IPS-18c (cell line): Measurements from ENCODE around the gene H6PD.
A peak's percentile ranks its signal among the peaks of the same experiment; 100 is the strongest.

Experiments used
- H3K4me3 ChIP-seq: 2 replicates; pipeline ENCODE4 v1.7.0; 2013; ENCODE audit warnings: low read depth, mild to moderate bottlenecking, low read length, moderate library complexity; ENCODE audit not compliant: insufficient read depth
- H3K9me3 ChIP-seq: one replicate; pipeline ENCODE4 v1.6.1; 2013; ENCODE audit warnings: mild to moderate bottlenecking, low read length, moderate library complexity; ENCODE audit not compliant: control insufficient read depth, insufficient read depth

H6PD gene

DNA sequence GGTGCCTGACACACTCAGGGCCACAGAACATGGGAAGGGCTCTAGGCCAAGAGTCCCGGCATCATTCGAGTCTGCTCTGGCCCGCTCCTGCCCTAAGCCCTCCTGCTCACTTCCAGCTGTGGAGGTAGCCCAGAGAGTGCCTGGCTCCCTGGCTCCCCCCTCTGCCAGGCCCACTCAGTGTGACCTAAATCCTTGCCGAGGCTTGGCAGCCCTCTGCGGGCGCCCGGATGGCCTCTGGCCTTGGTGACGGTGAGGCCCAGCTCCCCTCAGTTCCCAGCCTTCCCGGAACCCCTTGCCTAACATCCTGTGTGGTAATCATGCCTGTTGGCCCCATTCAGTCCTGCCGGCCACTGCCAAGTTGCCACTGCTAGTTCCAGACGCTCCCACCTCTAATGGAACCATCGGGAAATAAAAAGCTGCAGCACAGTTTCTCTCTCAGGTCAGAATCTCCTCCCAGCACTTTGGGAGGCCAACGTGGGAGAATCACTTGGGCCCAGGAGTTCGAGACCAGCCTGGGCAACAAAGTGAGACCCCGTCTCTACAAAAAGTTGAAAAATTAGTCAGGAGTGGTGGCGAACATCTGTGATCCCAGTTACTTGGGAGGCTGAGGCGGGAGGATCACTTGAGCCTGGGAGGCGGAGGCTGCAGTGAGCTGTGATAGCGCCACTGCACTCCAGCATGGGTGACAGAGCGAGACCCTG is 1.2 kb upstream of the H6PD start:
- H3K9me3 ChIP-seq: no peaks in the 10 kb centered on the region
- H3K4me3 ChIP-seq: no peak overlapping the region

DNA sequence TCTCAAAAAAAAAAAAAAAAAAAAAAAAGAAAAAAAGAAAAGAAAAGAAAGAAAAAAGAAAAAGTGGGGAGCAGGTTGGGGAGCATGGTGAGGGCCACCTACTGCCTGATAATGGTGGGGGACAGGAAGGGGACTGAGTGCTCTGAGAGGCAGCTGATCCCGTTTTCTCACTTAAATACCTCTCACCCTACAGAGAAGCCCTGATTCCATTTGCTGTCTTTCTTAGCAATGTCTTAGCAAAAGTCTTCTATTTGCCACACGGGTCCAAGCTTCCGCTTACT is 692 bp upstream of the H6PD start:
- Histone ChIP-seq H3K9me3 (no peaks in the 10 kb centered on the region), H3K4me3 (no peak overlapping the region; the same call in 1 of the 2 replicates)

DNA sequence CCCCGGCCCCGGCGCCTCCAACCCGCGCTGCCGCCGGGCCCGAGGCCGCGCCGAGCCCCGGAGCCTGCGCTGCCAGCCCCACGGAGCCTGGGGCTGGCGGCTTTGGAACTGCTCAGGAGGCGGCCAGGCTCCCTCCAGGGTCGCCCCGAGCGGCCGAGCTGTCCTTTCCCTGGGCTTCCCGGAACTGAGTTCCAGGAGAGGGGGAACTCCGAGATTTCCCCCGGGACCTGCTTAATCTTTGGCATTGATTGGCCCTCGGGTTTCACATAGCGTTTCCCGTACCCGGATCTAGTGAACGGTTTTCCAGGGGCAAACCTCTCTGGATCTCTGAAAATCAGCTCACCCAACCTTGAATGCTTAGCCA is 504 bp downstream of the H6PD start:
- Histone ChIP-seq H3K9me3 (no peaks in the 10 kb centered on the region), H3K4me3 (peak overlapping the region; percentile 63)

DNA sequence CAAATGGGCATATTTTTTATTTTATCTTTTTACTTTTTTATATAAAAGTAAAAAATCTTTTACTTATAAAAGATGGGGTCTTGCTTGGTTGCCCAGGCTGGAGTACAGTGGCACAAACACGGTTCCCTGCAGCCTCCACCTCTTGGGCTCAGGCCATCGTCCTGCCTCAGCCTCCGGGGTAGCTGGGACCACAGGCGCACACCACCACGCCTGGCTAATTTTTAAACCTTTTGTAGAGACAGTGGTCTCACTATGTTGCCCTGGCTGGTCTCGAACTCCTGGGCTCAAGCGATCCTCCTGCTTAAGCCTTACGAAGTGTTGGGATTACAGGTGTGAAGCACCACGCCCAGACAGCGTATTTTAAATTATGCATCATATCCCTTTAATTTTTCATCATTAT is 986 bp downstream of the H6PD start:
- H3K9me3 ChIP-seq: no peaks in the 10 kb centered on the region

DNA sequence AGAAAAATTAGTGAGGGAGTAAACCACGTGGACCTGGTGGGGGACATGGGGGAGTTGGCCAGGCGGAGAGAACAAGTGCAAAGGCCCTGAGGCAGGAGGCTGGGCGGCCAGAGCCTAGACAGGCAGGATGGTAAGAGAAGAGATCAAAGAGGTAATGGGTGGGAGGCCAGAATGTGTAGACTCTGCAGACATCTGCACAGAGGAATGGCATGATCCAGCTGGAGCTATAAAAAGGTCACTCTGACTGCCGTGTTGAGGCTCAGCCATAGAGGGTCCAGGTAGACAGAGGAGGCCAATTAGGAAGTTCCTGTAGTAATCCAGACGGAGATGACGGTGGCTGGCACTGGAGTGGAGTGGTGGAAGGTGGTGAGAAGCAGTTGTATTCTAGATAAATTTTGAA is 3.6 kb downstream of the H6PD start:
- no peak overlapping the region for H3K4me3 ChIP-seq
- no peaks in the 10 kb centered on the region for H3K9me3 ChIP-seq

More for the DNA sequence above, 986 bp downstream of the H6PD start:
- H3K4me3 ChIP-seq: peak overlapping the region; percentile 63

DNA sequence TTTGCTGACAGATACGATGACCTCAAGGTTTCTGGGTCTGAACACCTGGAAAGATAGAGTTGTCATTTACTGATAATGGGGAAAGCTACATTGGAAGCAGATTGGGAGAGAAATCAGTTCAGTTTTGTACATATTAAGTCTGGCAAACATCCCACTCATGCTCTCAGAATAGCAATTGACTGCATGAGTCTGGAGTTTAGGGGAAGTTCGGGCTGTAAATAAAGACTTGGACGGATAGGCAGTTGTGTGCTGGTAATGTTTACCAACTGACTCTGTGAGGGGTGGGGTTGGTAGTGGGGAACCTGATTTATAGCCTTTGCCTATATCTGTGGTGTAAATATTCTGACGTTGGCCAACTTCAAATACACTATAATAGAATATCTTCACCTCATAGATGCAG is 4.0 kb downstream of the H6PD start:
- Histone ChIP-seq H3K4me3 (no peak overlapping the region), H3K9me3 (no peaks in the 10 kb centered on the region)

DNA sequence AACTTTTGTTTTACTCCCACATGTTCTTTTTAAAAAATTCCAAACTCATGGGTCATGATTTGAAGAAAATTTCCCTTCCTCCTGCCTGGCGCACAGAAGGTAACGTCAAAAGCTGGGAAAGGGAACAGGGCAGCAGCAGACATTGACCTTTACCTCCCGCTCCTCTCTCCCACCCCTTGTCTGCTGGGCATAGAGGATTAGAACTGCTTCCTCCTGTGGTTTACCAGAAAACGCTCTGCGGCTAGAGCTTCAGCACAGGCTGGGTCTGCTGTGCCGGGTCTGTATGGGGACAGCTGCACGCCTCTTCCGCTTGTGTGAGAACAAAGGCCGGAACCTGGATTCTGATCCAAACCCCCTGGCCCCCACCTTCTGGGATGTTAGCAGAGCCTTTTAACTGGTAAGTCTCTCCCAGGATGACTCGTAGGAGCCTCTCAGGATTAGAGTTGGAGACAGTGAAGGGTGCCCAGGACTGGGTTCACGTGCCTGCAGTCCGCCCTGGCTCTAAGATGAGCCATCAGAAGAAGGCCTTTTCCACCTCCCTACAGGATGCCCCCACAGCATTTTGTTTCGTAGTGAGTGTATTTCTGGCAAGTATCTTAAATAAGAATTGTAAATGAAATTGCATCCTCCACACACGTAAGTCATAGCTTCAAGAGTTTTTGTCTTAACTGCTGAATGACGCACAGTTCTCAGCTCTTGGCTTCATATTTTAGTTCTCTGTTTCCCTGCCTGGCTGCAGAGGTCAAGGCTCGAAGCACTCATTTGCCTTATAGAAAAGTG is 5.2 kb downstream of the H6PD start:
- no peaks in the 10 kb centered on the region for H3K9me3 ChIP-seq
- H3K4me3 ChIP-seq: no peak overlapping the region

DNA sequence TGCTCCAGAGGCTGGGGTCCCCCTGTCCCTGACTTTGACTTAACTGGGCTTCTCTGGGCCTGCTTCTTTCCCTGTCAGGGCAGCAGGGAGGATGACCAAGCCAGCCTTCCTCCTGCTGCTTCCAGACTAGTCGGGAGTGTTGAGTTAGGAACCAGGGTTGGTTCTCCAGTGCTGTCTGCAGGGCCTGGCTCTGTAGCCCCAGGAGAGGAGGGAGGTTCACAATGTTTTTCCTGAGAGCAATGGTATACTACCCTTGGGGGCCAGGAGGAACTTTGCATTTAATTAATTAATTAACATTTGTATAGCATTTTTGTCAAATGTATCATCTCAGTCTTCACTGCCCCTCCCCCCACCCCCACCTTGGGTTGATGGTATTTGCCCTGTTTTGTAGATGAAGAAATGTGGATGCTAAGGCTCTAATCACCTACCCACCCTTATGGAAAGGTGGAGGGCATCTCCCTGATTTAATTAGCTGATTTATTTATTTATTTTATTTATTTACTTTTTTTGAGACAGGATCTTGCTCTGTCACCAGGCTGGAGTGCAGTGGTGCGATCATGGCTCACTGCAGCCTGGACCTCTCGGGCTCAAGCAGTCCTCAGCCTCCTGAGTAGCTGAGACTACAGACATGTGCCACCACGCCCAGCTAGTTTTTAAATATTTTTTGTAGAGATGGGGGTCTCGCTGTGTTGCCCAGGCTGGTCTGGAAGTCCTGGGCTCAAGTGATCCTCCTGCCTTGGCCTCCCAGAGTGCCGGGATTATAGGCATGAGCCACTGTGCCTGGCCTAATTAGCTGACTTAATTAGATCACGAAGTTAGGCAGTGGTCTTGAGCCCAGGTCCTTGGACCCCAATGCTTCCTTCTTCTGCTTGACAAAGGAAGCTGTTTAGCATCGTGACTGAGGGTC is 6.6 kb downstream of the H6PD start:
- Histone ChIP-seq H3K9me3 (no peaks in the 10 kb centered on the region), H3K4me3 (no peak overlapping the region)

DNA sequence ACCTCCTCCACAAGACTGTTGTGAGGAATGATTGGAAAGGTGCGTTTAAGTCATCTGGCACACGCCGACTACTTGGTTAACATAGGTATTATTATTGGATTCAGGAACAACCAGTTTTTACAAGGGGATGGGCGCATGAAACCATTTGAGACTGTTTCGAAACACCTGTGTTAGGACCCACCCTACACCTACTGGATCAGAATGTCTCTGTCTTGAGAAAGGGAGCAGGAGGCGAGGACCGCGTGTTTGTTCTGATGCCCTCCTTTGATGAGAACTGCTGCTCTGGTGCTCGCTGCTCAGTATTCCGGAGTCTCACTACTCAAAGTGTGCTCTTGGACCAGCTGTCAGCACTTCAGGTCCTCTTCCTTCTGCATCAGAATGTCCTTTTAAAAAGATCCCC is 7.3 kb downstream of the H6PD start:
- Histone ChIP-seq H3K4me3 (no peak overlapping the region), H3K9me3 (no peaks in the 10 kb centered on the region)

DNA sequence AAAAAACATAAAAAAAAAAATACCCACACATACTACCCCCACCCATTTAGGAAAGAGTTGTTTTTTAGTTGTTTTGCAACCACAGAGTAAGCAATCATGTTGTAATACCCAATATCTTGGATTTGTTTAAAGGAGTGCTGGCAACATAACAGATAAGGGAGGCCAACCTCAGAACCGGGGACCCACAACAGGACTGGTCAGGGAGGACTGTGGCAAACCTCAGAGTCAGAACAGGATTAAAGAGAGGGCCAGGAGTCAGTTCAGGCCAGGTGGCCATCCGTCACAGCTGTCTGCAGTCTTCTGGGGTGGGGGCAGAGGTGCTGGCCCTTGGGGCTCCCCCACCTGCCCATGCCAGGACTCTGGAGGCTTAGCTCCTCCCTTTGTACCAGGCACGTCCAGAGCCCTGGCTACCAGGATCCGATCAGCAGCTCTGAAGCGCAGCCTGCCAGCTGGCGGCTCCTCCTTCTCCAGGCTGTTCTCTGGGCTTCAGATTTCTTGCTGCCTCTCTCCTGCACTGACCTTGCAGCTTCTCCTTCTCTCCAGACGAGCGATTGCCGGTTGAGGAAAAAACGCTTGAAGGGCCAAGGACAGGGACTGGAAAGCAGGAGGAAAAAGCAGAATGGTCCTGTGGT is 7.9 kb downstream of the H6PD start:
- Histone ChIP-seq H3K4me3 (no peak overlapping the region), H3K9me3 (no peaks in the 10 kb centered on the region)

DNA sequence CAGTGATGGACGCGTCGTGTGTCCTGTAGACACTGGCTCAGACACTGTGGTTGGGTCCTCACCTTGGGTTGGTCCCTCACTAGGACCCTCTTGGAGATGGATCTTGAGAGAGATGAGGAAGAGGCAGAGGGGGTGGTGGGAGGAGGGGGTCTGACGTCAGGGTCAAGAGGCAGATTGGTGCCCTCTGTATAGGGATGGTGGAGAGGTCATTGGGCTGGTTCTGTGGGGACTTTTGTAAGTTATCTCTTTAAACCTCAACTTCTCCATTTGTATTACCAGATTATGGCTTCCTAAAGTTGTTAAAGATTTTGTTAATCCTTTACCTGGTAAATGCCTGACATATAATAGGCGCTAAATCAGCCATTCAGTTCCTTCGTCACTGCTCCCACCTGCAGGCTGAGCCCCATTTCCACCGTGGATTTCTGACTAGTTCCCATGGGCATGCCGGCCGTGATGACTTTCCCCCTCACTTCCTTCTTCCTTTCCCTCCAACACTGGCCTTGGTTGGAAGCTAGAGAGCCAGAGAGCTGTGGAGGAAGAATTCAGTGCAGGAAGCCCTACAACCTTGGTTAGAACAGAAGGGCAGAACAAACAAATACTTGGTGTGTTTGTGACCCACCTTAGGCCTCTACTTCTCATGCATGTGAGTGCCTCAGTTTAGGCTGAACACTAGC is 8.6 kb downstream of the H6PD start:
- Histone ChIP-seq H3K9me3 (no peaks in the 10 kb centered on the region), H3K4me3 (no peak overlapping the region)

DNA sequence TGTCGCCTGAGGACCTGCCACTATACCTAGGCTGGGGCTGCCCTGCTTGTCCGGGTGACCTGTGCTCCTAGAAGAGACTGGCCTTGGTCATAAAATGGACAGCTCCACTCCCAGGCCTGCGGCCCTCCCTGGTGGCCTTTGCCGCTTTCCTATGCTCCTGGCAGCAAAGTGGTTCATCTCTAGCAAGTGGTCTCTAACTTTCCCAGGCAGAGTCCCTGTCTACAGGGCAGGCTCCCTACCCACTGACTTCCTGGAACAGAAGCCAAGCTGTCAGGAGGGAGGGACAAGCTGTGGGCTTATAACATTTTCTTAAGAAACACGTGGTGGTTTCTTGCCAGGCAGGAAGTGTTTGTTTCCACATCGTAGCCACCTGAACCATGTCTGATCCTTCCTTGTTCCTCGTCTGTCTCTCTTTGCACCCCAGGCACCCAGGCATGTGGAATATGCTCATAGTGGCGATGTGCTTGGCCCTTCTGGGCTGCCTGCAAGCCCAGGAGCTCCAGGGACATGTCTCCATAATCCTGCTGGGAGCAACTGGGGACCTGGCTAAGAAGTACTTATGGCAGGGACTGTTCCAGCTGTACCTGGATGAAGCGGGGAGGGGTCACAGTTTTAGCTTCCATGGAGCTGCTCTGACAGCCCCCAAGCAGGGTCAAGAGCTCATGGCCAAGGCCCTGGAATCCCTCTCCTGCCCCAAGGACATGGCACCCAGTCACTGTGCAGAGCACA is 10.1 kb downstream of the H6PD start:
- Histone ChIP-seq H3K9me3 (no peaks in the 10 kb centered on the region), H3K4me3 (no peak overlapping the region)

DNA sequence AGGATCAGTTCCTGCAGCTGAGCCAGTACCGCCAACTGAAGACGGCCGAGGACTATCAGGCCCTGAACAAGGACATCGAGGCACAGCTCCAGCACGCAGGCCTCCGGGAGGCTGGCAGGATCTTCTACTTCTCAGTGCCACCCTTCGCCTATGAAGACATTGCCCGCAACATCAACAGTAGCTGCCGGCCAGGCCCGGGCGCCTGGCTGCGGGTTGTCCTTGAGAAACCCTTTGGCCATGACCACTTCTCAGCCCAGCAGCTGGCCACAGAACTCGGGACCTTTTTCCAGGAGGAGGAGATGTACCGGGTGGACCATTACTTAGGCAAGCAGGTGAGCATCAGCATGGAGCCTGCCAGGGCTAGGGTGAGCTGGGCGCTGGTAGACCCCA is 10.7 kb downstream of the H6PD start:
- H3K9me3 ChIP-seq: no peaks in the 10 kb centered on the region
- H3K4me3 ChIP-seq: no peak overlapping the region

DNA sequence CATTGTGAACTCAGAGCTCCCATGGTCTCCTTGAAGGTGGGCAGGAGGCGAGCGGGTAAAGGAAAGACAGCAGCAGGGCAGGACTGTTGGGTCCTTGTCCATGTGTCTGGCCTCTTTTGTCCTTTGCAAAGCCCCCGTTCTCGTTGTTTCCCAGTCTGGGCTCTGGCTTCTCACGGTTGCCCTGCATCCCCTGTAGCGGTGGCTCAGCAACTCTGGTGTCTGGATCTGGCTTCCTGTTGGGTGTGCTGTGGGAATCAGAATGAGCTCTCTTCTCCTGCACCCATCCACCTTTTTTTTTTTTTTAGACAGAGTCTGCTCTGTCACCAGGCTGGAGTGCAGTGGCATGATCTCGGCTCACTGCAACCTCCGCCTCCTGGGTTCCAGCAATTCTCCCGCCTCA is 11.1 kb downstream of the H6PD start:
- Histone ChIP-seq H3K9me3 (no peaks in the 10 kb centered on the region), H3K4me3 (no peak overlapping the region)

DNA sequence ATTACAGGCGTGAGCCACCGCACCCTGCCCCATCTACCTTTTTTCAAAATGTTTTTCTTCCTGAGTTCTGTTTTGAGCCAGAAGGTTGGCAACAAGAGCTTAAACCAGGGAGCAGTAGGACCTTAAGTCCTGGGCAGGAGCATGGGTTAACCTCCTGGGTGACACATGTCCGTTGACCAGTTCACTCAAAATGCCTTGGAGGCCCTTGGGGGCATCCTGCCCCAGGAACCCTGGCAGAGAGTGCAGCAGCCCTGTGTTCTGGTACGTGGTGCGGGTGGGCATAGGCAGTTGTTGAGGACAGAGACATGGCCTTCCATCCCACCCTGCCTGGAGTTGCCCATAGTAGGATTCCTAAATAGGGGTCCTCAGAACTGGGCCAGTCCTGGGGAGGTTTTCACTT is 11.6 kb downstream of the H6PD start:
- Histone ChIP-seq H3K4me3 (no peak overlapping the region), H3K9me3 (no peaks in the 10 kb centered on the region)

DNA sequence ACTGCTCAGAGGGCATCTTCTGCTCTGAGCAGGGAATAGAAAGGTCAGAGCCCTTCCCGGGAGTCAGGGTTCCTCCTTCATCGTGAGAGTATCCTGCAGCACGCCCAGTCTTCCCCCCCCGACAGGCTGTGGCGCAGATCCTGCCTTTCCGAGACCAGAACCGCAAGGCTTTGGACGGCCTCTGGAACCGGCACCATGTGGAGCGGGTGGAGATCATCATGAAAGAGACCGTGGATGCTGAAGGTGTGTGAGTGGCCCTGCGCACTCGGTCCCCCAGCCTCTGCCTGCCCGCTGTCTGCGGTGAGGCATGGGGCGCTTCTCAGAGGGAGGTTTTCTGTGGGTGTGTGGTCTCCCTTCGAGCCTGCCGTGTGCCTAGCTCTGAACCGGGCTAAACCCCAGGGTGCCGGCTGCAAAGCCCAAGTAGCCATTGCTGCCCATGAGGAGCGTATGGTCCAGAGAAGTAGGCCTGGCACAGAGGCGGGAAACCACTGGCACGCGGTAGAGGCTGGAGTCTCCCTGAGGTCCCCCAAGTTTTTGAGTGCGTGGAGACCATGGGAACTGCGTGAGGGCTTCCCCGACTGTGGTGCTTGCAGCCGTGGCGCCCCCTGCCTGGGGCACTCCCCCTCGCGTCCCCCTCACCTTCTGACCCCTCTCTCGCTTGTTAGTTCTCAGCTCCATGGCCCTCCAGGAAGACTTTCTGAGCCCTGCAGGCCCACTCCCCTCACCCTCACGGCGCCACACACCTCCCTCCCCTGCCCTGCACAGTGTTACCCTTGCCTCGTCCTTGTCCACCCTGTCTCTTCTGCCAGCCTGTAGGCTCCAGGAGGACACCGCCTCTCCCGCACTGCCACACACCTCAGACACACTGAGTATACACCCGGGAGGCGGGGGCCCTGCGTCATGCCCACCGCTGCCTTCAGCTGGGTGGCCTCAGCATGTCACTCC is 12.5 kb downstream of the H6PD start:
- Histone ChIP-seq H3K9me3 (no peaks in the 10 kb centered on the region), H3K4me3 (no peak overlapping the region)
